Measurements from ENCODE around the gene C12orf57. TPM values are rescaled to one million over a fixed set of nuclear protein-coding genes. Genes with fewer than 3 reads are reported as not detected.
A peak's percentile ranks its signal among the peaks of the same experiment; 100 is the strongest.

The C12orf57 gene
- total and polyA plus RNA-seq, 2 donors = 182 to 566 TPM

DNA sequence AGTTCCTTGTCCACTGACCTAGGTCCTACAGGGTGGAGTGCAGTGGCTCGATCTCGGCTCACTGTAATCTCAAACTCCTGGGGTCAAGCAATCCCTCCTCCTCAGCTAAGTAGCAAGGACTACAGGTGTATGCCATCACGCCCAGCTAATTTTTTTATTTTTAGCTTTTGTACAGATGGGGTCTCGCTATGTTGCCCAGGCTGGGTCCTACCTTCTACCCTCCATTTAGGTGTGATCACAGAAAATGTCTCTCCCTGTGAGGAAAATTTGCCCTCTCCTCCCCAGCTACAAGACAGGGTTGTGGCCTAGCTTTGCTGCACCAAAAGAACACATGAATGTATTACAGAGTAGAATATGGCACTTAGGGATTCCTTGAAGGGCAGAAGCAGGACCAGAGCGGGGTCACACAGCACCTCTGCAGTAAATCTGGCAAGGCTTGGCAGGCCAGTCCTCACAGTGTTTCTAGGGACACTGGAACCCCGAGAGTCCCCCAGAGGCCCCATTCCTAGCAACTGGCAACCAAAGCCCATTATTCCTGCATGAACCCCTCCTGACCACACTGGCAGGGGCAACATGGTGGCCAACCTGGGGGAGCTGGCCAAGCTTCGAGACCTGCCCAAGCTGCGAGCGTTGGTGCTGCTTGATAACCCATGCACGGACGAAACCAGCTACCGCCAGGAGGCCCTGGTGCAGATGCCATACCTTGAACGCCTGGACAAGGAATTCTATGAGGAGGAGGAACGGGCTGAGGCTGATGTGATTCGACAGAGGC is 31.5 kb upstream of the C12orf57 start:
- H3K4me1 ChIP-seq (ENCODE audit: insufficient read depth) = no peaks in the 10 kb centered on the region
- no peak for DNase-seq (ENCODE audit: extremely low spot score)
- 89% methylated on average over 15 of the region's 15 CpGs for WGBS
- no peaks in the 10 kb centered on the region for H3K36me3 ChIP-seq (ENCODE audit: insufficient read depth)
- no peak overlapping the region for H3K27ac ChIP-seq (ENCODE audit: low read depth)
- no peak overlapping the region for H3K4me3 ChIP-seq (ENCODE audit: low read depth, low read length)

GRCh38 chr12:6914246-6914946 is 29.4 kb upstream of the C12orf57 start, which contains the start of gene ENO2:
ENO2 (plus strand) TSS chr12:6914580; CDS start chr12:6915833, 1,253 bp downstream.
- under 1% methylated on average over 68 of the region's 68 CpGs for WGBS
- Histone ChIP-seq H3K4me1 (ENCODE audit: insufficient read depth) (no peaks in the 10 kb centered on the region), H3K27ac (ENCODE audit: low read depth) (peak within 1 kb of the TSS; percentile 66), H3K36me3 (ENCODE audit: insufficient read depth) (no peaks in the 10 kb centered on the region), H3K4me3 (ENCODE audit: low read depth, low read length) (peak within 1 kb of the TSS; percentile 61)
- DNase-seq (ENCODE audit: extremely low spot score) = no peak

DNA sequence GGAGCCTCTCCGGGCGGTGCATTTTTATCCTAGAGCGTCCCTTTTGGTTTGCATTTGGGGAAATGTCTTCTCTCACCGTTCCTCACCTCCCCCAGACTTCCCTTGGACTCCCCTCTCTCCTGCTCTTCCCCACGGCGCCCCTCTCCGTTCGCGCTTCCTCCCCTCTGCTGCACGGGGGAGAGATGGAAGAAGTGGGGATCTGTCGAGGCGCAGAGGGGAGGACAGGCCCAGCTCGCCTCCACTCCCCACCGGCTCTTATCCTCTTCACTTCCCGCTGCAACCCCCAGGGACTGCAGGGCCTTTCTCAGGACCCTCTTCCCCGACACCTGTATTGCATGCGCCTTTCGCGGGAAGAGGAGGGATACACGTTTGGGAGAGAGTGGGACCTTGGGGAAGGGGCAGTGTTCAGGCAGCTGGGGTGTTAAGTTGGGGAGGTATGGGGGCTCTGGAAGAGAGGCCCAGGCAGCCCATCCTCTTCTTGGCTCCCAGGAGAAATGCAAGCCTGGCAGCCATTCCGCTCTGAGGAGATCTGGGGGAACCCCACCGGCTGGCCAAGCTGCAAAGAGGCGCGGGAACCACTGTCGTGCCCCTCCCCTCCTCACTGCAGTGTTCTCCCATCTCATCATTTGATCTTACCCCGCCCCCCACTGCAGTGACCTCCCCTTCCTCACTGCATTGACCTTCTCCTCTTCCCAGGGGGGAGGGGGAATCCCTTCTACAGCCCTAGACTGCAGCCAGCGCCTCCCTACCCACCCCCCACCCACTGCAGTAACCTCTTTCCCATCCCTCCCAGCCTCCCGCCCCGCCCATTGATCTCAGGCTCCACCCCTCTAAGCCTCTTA is 28.7 kb upstream of the C12orf57 start:
- no peak overlapping the region for H3K27ac ChIP-seq (ENCODE audit: low read depth)
- H3K4me3 ChIP-seq (ENCODE audit: low read depth, low read length) = peak overlapping the region; percentile 61
- H3K36me3 ChIP-seq (ENCODE audit: insufficient read depth) = no peaks in the 10 kb centered on the region
- WGBS = 19% methylated on average over 29 of the region's 29 CpGs
- H3K4me1 ChIP-seq (ENCODE audit: insufficient read depth) = no peaks in the 10 kb centered on the region
- DNase-seq (ENCODE audit: extremely low spot score) = no peak

DNA sequence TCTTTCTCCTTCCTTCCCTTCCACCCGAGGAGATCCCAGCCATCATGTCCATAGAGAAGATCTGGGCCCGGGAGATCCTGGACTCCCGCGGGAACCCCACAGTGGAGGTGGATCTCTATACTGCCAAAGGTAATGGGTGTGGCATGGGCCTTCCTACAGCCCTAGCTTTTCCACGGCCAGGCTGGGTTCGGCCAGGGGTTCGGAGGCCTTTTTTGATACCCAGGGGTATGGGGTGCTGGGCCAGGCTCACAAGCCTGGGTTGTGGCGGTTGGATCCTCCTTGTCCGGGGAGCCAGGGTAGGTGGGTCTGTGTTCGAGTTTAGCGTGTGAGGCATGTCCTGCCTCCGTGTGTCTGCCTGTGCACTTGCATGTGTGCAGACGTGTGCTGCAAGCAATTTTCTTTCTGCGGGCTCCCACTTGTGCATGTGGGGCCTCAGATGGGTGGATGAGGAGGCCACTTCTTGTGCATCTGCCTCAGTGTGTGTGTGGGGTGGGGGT is 28.0 kb upstream of the C12orf57 start:
- no peak for DNase-seq (ENCODE audit: extremely low spot score)
- WGBS = 78% methylated on average over 14 of the region's 14 CpGs
- Histone ChIP-seq H3K4me1 (ENCODE audit: insufficient read depth) (no peaks in the 10 kb centered on the region), H3K36me3 (ENCODE audit: insufficient read depth) (no peaks in the 10 kb centered on the region), H3K27ac (ENCODE audit: low read depth) (no peak overlapping the region), H3K4me3 (ENCODE audit: low read depth, low read length) (no peak overlapping the region)

GRCh38 chr12:6916426-6917200 is 27.2 kb upstream of the C12orf57 start:
- Histone ChIP-seq H3K4me1 (ENCODE audit: insufficient read depth) (no peaks in the 10 kb centered on the region), H3K27ac (ENCODE audit: low read depth) (no peak overlapping the region), H3K36me3 (ENCODE audit: insufficient read depth) (no peaks in the 10 kb centered on the region), H3K4me3 (ENCODE audit: low read depth, low read length) (no peak overlapping the region)
- 89% methylated on average over 11 of the region's 11 CpGs for WGBS
- DNase-seq (ENCODE audit: extremely low spot score) = no peak

- no peak overlapping the region for H3K27ac ChIP-seq (ENCODE audit: low read depth)
- H3K4me1 ChIP-seq (ENCODE audit: insufficient read depth) = no peaks in the 10 kb centered on the region
- H3K4me3 ChIP-seq (ENCODE audit: low read depth, low read length) = no peak overlapping the region
- 80% methylated on average over 14 of the region's 14 CpGs for WGBS
- DNase-seq (ENCODE audit: extremely low spot score) = no peak
- no peaks in the 10 kb centered on the region for H3K36me3 ChIP-seq (ENCODE audit: insufficient read depth)
These were observed 26.2 kb upstream of the C12orf57 start for GRCh38 chr12:6917491-6918231.

GRCh38 chr12:6919588-6919987 is 24.2 kb upstream of the C12orf57 start:
- Histone ChIP-seq H3K4me1 (ENCODE audit: insufficient read depth) (no peaks in the 10 kb centered on the region), H3K27ac (ENCODE audit: low read depth) (no peak overlapping the region), H3K4me3 (ENCODE audit: low read depth, low read length) (no peak overlapping the region), H3K36me3 (ENCODE audit: insufficient read depth) (no peaks in the 10 kb centered on the region)
- no peak for DNase-seq (ENCODE audit: extremely low spot score)
- 75% methylated on average over 7 of the region's 7 CpGs for WGBS

- Histone ChIP-seq H3K4me3 (ENCODE audit: low read depth, low read length) (no peak overlapping the region), H3K4me1 (ENCODE audit: insufficient read depth) (no peaks in the 10 kb centered on the region), H3K36me3 (ENCODE audit: insufficient read depth) (no peaks in the 10 kb centered on the region), H3K27ac (ENCODE audit: low read depth) (no peak overlapping the region)
- no peak for DNase-seq (ENCODE audit: extremely low spot score)
- 86% methylated on average over 7 of the region's 7 CpGs for WGBS
These were observed 22.3 kb upstream of the C12orf57 start for GRCh38 chr12:6921539-6921938.

DNA sequence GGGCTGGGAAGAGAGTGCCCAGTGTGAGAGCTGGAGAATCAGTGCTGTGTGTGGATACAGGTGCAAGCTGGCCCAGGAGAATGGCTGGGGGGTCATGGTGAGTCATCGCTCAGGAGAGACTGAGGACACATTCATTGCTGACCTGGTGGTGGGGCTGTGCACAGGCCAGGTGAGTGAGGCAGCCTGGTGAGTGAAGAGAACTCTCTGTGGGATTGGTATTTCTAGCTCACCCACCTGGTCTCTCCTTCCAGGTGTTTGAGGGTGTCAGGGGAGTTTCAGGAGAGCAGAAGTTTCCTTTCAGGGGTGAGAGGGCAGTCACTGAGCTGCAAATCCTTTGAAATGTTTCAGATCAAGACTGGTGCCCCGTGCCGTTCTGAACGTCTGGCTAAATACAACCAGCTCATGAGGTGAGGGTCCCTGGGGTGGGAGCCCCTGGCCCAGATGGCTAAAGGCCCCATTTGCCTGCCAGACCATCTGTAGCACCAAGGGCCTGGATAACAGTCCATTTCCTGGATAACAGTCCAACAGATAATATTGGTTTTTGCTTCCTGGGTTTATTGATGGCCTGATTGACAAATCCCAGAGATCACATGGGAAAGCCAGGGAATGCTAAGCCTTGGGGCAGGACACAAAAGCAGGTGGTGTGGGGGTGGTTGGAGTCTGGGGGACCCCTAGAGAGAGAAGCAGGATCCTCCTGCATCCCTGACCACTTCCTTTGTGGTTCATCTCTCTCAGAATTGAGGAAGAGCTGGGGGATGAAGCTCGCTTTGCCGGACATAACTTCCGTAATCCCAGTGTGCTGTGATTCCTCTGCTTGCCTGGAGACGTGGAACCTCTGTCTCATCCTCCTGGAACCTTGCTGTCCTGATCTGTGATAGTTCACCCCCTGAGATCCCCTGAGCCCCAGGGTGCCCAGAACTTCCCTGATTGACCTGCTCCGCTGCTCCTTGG is 21.6 kb upstream of the C12orf57 start:
- DNase-seq (ENCODE audit: extremely low spot score) = no peak
- 79% methylated on average over 9 of the region's 9 CpGs for WGBS
- H3K4me3 ChIP-seq (ENCODE audit: low read depth, low read length) = no peak overlapping the region
- H3K4me1 ChIP-seq (ENCODE audit: insufficient read depth) = no peaks in the 10 kb centered on the region
- no peaks in the 10 kb centered on the region for H3K36me3 ChIP-seq (ENCODE audit: insufficient read depth)
- H3K27ac ChIP-seq (ENCODE audit: low read depth) = no peak overlapping the region

- Histone ChIP-seq H3K36me3 (ENCODE audit: insufficient read depth) (no peaks in the 10 kb centered on the region), H3K4me3 (ENCODE audit: low read depth, low read length) (no peak overlapping the region), H3K4me1 (ENCODE audit: insufficient read depth) (no peaks in the 10 kb centered on the region), H3K27ac (ENCODE audit: low read depth) (no peak overlapping the region)
- DNase-seq (ENCODE audit: extremely low spot score) = no peak
- WGBS = 84% methylated on average over 10 of the region's 10 CpGs
These were observed 20.7 kb upstream of the C12orf57 start for GRCh38 chr12:6923003-6923732.

DNA sequence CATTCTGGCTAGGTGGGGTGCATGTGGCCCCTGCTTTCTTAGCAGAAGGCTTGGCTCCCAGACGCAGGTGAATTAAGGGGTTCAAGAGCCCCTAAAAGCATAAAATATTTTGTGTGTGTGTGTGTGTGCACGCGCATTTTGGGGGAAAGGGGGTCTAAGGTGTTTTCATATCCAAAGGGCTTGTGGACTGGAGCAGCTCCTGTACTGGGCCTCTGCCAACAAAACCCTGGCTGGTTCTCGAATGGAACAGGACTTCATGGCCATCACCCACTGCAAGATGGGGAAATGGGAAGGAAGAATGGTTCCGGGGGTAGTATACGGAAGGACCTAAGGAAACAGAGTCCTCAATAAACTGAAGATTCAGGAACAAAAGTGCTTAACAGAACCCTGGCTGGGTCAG is 20.0 kb upstream of the C12orf57 start:
- WGBS = 54% methylated on average over 6 of the region's 6 CpGs
- Histone ChIP-seq H3K4me3 (ENCODE audit: low read depth, low read length) (no peak overlapping the region), H3K36me3 (ENCODE audit: insufficient read depth) (no peaks in the 10 kb centered on the region), H3K4me1 (ENCODE audit: insufficient read depth) (no peaks in the 10 kb centered on the region), H3K27ac (ENCODE audit: low read depth) (no peak overlapping the region)
- DNase-seq (ENCODE audit: extremely low spot score) = no peak

Data from urinary bladder (tissue), 4 donors.